Measurements from ENCODE around the gene LPCAT1.

- no peak for TF ChIP-seq CTCF (IDR thresholded peaks at IDR 0.05; ENCODE audit: poor library complexity)
- no peak for TF ChIP-seq EZH2phosphoT487 (IDR thresholded peaks at IDR 0.05; ENCODE audit: low read depth, severe bottlenecking, unreplicated experiment)
These were observed 1.3 kb upstream of the LPCAT1 start for GRCh38 chr5:1524799-1525623.
